Fibroblast of mammary gland (primary cell): Measurements from ENCODE around the gene UBL4A.

Experiments
- DNase-seq: peaks from one replicate; pipeline ENCODE4 v3.0.0-alpha.2; 2010; ENCODE audit warnings: low read depth
- H3K4me3 ChIP-seq: 2 replicates; pipeline ENCODE4 v1.5.1; 2011; ENCODE audit warnings: low read depth, mild to moderate bottlenecking, low read length, moderate library complexity; ENCODE audit not compliant: control insufficient read depth
- TF ChIP-seq, protein P1 (sequence below): conservative IDR thresholded peaks from 2 replicates; pipeline ENCODE4 v1.5.1; 2011; ENCODE audit warnings: low read depth, low read length, inconsistent platforms; ENCODE audit not compliant: control insufficient read depth, insufficient read depth

UBL4A gene

DNA sequence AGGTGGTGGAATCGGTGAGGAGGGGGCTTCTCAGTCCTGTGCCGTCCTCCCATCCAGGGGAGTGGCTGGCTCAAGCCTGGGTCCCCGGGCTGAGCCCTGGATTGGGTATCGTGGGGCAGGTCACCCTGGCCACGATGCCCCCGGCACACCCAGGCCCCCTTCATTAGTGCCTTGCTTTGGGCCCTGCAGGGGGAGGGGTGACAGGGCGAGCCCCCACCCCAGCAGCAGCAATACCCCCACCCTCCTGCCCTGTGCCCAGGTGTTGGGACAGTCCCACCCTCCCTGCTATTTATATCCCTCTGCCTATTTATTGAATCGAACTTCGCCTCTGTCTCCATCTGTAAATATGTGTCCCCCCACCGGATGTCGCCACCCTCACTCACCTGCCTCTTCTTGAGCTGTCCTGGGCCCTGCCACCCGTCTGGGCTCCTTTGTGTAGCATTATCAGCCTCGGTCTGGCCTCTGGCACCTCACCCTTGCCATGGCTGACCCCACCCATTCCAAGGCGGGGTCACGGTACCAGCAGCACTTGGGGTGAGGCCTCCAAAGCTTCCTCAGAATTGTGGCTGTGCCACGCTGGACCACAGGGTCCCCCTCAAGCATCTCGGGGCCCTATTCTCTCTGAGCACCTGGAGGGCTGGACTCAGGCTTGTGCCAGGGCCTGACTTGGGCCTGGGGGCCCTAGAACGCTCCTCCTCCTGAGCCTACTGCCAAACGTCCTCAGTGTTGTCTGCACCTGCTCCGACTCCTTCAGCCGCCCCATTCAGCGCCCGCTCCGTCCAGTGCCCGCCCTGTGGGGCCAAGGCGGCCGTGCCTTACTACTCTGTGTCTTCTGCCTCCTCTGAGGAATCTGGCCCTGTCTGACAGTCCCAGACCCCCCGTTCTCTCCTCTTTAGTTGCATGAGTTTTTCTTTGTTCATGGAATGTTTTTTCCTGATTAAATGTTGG, 13.5 kb downstream of the UBL4A start:
- TF ChIP-seq, protein P1, sequence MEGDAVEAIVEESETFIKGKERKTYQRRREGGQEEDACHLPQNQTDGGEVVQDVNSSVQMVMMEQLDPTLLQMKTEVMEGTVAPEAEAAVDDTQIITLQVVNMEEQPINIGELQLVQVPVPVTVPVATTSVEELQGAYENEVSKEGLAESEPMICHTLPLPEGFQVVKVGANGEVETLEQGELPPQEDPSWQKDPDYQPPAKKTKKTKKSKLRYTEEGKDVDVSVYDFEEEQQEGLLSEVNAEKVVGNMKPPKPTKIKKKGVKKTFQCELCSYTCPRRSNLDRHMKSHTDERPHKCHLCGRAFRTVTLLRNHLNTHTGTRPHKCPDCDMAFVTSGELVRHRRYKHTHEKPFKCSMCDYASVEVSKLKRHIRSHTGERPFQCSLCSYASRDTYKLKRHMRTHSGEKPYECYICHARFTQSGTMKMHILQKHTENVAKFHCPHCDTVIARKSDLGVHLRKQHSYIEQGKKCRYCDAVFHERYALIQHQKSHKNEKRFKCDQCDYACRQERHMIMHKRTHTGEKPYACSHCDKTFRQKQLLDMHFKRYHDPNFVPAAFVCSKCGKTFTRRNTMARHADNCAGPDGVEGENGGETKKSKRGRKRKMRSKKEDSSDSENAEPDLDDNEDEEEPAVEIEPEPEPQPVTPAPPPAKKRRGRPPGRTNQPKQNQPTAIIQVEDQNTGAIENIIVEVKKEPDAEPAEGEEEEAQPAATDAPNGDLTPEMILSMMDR, result no peak
- DNase-seq, result no peak
- no peak overlapping the region for H3K4me3 ChIP-seq

DNA sequence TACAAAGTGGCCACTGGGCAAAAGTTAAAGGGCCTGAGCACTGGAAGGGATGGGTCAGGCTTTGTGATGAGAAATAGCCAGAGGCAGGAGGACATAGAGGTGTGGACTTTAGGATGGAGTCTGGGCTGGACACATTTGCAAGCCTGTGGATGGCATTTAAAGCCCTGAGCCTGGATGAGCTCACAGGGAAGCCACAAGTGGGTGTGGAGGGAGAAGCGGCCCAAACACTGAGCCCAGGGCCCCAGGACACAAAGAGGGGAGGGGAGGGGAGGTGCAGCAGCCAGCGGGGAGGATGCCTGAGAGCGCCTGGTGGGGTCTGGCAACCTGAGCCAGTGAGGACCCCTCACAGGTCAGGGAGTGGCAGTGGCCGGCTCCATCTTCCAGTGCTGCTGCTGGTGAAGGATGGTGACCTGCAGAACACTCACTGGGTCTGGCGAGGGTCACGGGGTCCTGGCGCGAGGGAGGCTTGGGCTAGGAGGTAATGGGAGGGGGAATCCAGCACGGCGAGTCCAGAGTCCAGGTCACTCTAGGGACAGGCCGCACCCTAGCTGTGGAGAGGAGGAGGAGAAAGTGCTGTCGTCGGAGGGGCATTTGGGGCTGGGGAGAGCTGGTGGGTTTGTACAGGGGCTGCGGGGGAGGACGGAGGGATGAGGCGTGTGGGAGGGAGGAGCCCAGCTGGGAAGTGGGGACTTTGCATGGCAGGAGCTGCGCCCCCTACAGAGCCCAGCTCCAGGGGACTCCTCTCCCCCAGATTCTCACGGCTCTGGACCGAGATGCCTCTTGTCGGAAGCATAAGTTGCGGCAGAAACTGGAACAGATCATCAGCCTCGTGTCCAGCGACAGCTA, 14.4 kb downstream of the UBL4A start:
- no peak for DNase-seq
- TF ChIP-seq, protein P1, result no peak
- H3K4me3 ChIP-seq, result no peak overlapping the region

DNA sequence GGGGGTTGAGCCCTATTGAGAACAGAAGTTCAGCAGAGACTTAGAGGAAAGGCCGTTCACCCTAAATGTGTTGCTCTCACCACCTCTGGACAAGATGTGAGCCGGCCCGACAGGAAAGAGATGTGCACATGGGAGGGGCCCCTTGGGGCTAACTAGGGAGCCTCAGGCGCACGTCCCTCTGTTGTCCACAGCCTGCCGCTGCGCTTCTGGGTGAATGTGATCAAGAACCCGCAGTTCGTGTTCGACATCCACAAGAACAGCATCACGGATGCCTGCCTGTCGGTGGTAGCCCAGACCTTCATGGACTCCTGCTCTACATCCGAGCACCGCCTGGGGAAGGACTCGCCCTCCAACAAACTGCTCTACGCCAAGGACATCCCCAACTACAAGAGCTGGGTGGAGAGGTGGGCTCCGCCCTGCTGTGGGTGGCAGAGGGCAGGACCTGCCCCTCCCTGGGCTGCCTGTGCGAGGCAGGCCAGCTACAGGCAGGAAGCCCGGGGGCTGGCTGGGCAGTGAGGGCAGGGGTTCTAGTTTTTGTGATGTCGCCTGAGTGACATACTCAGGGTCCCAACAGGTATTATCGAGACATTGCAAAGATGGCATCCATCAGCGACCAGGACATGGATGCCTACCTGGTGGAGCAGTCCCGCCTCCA, 15.4 kb downstream of the UBL4A start:
- TF ChIP-seq, protein P1, result no peak
- DNase-seq, result no peak
- no peak overlapping the region for H3K4me3 ChIP-seq

DNA sequence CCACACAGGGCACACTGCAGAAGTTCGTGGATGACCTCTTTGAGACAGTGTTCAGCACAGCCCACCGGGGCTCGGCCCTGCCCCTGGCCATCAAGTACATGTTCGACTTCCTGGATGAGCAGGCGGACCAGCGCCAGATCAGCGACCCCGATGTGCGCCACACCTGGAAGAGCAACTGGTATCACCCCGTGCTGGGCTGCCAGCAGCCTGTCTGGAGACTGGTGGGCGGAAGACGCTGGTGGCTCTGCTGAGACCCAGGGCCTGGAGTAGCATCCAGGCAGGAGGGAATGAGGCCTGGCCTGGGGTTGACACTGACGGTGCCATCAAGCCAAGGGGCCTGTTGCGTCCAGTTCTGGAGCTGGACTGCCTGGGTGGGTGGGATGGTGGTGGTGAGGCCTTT, 16.0 kb downstream of the UBL4A start:
- no peak for DNase-seq
- TF ChIP-seq, protein P1, result no peak
- no peak overlapping the region for H3K4me3 ChIP-seq

DNA sequence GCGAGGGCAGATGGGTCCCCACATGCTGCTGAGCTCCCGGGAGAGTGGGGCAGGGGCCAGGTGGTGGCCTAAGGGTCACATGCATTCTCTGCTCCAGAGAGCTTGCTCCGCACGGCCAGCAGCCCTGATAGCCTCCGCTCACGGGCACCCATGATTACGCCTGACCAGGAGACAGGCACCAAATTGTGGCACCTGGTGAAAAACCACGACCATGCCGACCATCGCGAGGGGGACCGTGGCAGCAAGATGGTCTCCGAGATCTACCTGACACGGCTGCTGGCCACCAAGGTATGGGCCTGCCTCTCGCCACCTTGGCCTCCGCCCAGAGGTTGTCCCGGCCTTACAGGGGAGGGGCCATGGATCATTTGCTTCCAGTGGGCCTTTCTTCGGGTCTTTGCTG, 16.5 kb downstream of the UBL4A start:
- TF ChIP-seq, protein P1, result no peak
- H3K4me3 ChIP-seq, result no peak overlapping the region
- DNase-seq, result no peak

DNA sequence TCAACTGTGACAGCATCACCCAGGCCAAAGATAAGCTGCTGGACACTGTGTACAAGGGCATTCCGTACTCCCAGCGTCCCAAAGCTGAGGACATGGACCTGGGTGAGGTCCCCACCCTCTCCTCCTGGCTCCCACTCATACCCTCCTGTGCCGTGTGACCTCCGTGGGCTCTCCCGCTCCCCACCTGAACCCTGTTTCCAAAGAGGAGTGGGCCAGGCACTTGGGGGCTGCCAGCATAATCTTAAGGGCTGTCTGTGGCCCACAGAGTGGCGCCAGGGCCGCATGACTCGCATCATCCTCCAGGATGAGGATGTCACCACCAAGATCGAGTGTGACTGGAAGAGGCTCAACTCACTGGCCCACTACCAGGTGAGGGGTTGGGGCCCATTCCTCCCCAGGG, 17.3 kb downstream of the UBL4A start:
- no peak overlapping the region for H3K4me3 ChIP-seq
- TF ChIP-seq, protein P1, result no peak
- DNase-seq, result no peak
